Body of pancreas (tissue), 4 donors: ENCODE measurements around the gene SLC16A10.

Experiments
- CTCF ChIP-seq, 7 experiments: fragments of 450-650 bp in 4 of 7; fragments of 200-600 bp in 3 of 7; sonication (generic) in 3 of 7; IDR thresholded peaks; one replicate each; pipeline ENCODE4 v1.5.1; 2016 to 2019; ENCODE audit warnings: antibody characterized with exemption in 7 of 7
- POLR2A ChIP-seq, 3 donors: fragments of 450-650 bp; IDR thresholded peaks; one replicate each; pipeline ENCODE4 v1.6.1; 2016; ENCODE audit warnings: antibody characterized with exemption in 3 of 3, mild to moderate bottlenecking in 2 of 3

DNA sequence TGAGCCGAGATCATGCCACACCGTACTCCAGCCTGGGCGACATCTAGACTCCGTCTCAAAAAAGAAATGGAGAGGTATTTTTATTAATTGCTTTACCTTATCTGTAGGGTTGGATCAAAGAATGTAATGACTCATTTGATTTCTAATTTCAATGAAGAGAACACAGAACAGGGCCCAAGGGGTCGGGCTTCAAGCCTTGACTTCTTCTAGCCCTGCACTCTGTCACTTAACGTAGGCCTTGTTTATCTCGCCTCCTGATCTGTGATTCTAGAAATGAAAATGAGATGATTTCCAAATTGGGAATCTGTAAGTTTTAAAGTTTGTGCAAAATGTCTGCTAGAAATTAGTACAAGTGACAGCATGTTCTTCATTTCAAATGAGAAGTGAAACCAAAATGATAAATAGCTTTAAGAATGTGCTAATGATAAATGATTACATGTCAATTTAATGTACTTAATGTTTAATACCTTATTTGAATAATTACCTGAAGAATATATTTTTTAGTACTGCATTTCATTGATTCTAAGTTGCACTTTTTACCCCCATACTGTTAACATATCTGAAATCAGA lies 180.5 kb downstream of the SLC16A10 start:
- TF ChIP-seq POLR2A (IDR thresholded peaks at IDR 0.05) = no peak
- TF ChIP-seq CTCF (IDR thresholded peaks at IDR 0.05) = no peak
